ENCODE results near the gene UNC13D. TPM values are rescaled to one million over a fixed set of nuclear protein-coding genes. Genes with fewer than 3 reads are reported as not detected.

UNC13D gene
- total RNA-seq, 2 experiments from 2014 or later = 212 to 218 TPM

DNA sequence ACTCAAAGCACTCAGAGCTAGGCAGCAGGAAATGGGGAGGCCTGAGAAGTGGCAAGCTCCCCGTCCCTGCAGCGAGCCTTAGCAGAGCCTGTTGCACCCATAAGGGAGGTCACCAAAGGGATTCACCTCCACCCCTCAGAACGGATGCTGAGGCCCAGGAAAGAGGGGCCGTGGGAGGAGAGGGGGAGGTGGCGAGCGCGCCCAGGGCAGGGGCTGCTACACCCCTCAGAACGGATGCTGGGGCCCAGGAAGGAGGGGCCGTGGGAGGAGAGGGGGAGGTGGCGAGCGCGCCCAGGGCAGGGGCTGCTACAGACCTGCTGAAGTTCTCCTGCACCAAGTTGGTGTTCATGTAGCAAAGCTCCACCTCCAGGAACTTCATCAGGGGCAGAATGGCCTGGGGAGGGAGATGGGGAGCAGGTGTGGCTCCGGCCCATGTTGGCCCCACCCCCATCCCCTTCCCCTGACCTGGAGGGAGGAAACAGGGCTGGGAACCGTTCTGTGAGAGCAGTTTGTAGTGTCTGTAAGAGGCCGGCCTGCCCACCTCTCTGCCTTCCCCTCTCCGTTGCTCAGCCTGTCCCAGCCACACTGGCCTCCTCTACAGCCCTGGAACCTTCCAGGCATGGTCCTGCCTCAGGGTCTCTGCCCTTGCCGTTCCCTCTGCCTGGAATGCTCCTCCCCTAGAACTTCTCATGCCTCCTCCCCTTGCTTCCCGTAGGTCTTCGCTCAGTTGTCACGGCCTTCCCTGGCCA is 11.4 kb downstream of the UNC13D start:
- peak overlapping the region; percentile 71 for H3K4me3 Mint-ChIP-seq
- CTCF ChIA-PET = interaction anchor here (0.8 to 3.6 kb wide), 17 partner anchors 9 to 172 kb away, joined by 3 to 21 read pairs (median 5); partner anchors contain the start of genes GALK1, TRIM65 and UNC13D
- peaks cover 47% of the 10 kb centered on the region for H3K4me1 Mint-ChIP-seq
- H3K9me3 Mint-ChIP-seq (ENCODE audit: low read depth) = no peaks in the 10 kb centered on the region
- peak; percentile 73 for DNase-seq
- H3K27me3 Mint-ChIP-seq = no peaks in the 10 kb centered on the region
- peaks cover 41% of the 10 kb centered on the region for H3K36me3 Mint-ChIP-seq
- peak overlapping the region; percentile 95 for H3K27ac Mint-ChIP-seq
- ATAC-seq = peak; percentile 61

DNA sequence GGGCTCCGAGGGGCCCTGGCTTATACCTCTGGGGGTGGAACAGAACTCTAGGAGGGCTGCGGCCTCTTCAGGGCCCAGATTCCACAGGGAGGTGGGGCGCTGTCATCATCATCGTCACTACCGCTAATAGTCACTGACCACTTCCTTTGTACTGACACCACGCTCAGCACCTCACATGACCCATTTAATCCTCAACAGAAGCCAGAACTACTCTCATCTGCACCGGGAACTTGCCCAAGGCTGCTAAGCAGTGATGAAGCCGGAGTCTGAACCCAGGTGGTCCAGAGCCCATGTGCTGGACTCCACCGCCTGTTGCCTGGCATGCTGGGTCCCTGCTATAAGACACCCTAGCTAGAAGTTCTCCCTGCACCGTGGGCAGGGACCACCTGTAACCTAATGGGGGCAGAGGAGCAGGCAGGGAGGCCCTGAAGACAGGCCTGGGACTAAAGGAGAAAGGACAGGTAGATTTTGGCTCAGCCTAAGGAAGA is 12.0 kb downstream of the UNC13D start:
- Mint-ChIP-seq H3K27me3 (no peaks in the 10 kb centered on the region), H3K4me3 (peak overlapping the region; percentile 71), H3K36me3 (peaks cover 38% of the 10 kb centered on the region), H3K27ac (peak overlapping the region; percentile 95), H3K9me3 (ENCODE audit: low read depth) (no peaks in the 10 kb centered on the region), H3K4me1 (peaks cover 45% of the 10 kb centered on the region)
- DNase-seq = peak; percentile 89
- ATAC-seq = peak; percentile 74
- CTCF ChIA-PET = interaction anchor here (0.8 to 3.6 kb wide), 17 partner anchors 9 to 173 kb away, joined by 3 to 21 read pairs (median 5); partner anchors contain the start of genes GALK1, TRIM65, UNC13D and WBP2

DNA sequence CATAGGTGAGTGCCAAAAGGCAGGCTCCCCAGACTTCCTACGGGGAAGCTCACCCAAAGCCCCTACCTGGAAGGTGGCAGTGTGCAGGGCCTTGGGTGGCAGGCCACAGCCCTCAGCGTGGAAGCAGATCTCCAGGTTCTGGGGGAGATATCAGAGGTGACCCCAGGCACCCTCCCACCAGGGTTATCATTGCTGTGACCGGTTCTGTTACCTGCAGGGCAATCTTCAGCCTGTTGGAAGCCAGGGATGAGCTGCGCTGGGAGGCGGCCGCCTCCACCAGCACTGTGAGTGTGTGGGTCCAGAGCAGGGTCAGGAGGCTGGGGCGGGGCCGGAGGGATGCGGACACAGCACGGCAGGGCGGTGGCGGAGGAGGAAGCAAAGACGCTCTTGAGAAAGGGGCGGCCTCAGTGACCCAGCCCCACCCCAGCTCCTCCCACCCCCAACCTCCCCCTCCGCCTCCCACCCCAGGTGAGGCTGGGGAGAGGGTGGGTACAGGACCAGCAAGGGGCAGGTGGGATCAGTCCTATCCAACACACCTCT is 13.1 kb downstream of the UNC13D start:
- Mint-ChIP-seq H3K27ac (peak overlapping the region; percentile 95), H3K4me3 (no peak overlapping the region), H3K27me3 (no peaks in the 10 kb centered on the region), H3K36me3 (peaks cover 40% of the 10 kb centered on the region), H3K4me1 (peaks cover 48% of the 10 kb centered on the region), H3K9me3 (ENCODE audit: low read depth) (no peaks in the 10 kb centered on the region)
- DNase-seq (no peak), ATAC-seq (no peak)
- CTCF ChIA-PET = interaction anchor here (1.4 to 3.4 kb wide), 10 partner anchors 9 to 198 kb away, joined by 4 to 19 read pairs (median 7); partner anchors contain the start of genes SMIM5 and WBP2

DNA sequence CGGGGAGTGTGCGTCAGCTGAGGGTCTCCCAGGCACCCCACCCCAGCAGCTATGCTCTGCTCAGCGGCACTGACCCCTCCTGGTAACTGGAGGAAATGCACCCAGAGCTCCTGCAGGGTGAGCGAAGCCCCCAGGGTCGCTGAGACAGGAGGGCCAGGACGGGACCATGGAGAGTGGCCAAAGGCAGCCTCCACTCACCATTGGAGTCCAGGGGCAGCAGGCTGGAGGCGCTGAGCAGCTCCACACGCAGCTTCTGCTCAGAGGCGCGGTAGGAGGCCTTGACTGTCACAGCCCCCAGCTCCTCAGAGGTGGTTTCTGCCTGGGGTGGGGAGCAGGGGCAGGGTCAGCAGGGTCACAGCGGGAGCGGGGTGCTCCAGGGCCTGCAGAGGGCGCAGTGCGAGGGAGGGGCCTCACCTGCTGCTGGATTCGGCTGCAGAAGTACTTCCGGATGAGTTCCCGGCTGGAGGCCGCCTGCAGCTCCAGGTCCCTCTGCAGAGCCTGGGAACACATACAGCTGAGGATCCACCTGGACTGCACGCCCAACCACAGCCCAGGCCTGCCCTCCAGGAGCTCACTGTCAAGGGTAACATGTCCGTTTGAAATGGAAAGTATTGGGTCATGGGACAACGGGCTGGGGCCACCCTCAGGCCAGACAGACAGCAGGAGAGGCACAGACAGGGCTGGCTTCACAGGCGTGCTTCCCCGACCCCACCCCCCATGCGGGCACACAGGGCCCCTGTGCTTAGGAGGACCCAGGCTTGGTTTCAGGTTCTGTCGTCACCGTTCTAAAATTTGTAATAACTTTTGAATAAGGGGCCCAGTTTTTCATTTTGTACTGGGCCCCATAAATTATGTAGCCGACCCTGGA is 13.8 kb downstream of the UNC13D start:
- CTCF ChIA-PET = interaction anchor here (0.6 to 3.4 kb wide), 25 partner anchors 9 to 198 kb away, joined by 3 to 19 read pairs (median 5); partner anchors contain the start of genes GALK1, SMIM5, TRIM47 and UNC13D
- Mint-ChIP-seq H3K4me3 (no peak overlapping the region), H3K36me3 (peaks cover 37% of the 10 kb centered on the region), H3K9me3 (ENCODE audit: low read depth) (no peaks in the 10 kb centered on the region), H3K27me3 (no peaks in the 10 kb centered on the region), H3K4me1 (peaks cover 43% of the 10 kb centered on the region), H3K27ac (peak overlapping the region; percentile 77)
- no peak for DNase-seq
- no peak for ATAC-seq

DNA sequence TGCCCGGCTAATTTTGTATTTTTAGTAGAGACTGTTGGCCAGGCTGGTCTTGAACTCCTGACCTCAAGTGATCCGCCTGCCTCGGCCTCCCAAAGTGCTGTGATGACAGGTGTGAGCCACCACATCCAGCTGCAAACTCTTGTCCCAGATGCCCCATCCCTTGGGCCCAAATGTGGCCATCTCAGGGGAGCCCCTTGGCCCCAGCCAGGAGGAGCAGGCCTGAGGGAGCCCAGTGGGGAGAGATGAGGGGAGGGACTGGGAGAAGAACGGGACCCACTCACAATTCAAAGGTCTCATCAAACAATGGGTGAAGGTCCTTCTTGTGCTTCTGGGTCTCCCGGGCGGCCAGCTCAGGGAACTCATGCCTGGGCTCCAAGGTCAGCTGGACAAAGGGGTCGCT is 14.5 kb downstream of the UNC13D start:
- CTCF ChIA-PET = interaction anchor here (0.7 to 3.4 kb wide), 23 partner anchors 10 to 196 kb away, joined by 3 to 19 read pairs (median 5); partner anchors contain the start of genes GALK1, SMIM5, TRIM47 and UNC13D
- Mint-ChIP-seq H3K36me3 (peaks cover 34% of the 10 kb centered on the region), H3K27ac (peak overlapping the region; percentile 59), H3K9me3 (ENCODE audit: low read depth) (no peaks in the 10 kb centered on the region), H3K4me1 (peaks cover 39% of the 10 kb centered on the region), H3K27me3 (no peaks in the 10 kb centered on the region), H3K4me3 (no peak overlapping the region)
- ATAC-seq (no peak), DNase-seq (no peak)

DNA sequence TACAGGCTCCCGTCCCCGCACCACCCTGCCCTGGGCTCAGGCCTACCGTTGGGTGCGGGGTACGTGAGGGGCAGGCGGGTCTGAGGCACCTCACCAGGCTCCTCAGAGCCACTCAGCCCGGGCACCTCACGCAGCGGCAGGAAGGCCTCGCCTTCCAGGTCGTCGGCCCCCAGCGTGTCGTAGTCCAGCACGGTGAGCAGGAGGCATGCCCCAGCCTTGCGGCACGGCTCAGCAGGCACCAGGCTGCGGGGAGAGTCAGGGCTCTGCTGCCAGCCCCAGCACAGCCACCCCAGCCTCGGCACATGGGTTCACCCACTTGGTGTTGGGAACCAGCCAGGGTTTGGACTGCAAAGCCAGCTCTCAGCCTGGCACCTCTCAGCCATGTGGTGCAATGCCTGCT is 15.5 kb downstream of the UNC13D start:
- ATAC-seq (no peak), DNase-seq (no peak)
- Mint-ChIP-seq H3K36me3 (peaks cover 28% of the 10 kb centered on the region), H3K27me3 (no peaks in the 10 kb centered on the region), H3K4me3 (no peak overlapping the region), H3K27ac (peak overlapping the region; percentile 19), H3K9me3 (ENCODE audit: low read depth) (no peaks in the 10 kb centered on the region), H3K4me1 (peaks cover 29% of the 10 kb centered on the region)
- CTCF ChIA-PET = interaction anchor here (1.0 to 3.4 kb wide), 10 partner anchors 15 to 75 kb away, joined by 3 to 19 read pairs (median 8); partner anchors contain the start of genes GALK1, UNC13D, UNK and WBP2

DNA sequence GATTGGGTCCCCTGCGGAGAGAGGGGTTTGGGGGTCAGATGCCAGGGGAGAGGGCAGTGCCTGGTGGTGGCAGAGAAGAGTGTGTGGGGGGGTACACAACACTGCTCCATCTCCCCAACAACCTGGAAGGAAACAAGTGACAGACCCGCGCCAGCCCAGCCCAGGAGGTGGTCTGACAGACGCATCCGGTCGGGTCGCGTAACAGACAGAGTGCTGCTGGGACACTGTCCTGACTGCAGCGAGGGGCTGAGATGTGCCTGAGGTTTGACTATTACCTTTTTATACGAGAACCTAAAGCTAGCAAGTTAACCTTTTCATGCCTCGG is 16.2 kb downstream of the UNC13D start:
- no peaks in the 10 kb centered on the region for H3K27me3 Mint-ChIP-seq
- peaks cover 22% of the 10 kb centered on the region for H3K4me1 Mint-ChIP-seq
- H3K9me3 Mint-ChIP-seq (ENCODE audit: low read depth) = no peaks in the 10 kb centered on the region
- peak; percentile 70 for DNase-seq
- peak overlapping the region; percentile 8 for H3K4me3 Mint-ChIP-seq
- H3K36me3 Mint-ChIP-seq = peaks cover 22% of the 10 kb centered on the region
- ATAC-seq = peak; percentile 8
- peak overlapping the region; percentile 90 for H3K27ac Mint-ChIP-seq
- CTCF ChIA-PET = interaction anchor here (1.0 to 3.4 kb wide), 14 partner anchors 15 to 74 kb away, joined by 3 to 19 read pairs (median 7); partner anchors contain the start of genes GALK1, UNC13D, UNK and WBP2

DNA sequence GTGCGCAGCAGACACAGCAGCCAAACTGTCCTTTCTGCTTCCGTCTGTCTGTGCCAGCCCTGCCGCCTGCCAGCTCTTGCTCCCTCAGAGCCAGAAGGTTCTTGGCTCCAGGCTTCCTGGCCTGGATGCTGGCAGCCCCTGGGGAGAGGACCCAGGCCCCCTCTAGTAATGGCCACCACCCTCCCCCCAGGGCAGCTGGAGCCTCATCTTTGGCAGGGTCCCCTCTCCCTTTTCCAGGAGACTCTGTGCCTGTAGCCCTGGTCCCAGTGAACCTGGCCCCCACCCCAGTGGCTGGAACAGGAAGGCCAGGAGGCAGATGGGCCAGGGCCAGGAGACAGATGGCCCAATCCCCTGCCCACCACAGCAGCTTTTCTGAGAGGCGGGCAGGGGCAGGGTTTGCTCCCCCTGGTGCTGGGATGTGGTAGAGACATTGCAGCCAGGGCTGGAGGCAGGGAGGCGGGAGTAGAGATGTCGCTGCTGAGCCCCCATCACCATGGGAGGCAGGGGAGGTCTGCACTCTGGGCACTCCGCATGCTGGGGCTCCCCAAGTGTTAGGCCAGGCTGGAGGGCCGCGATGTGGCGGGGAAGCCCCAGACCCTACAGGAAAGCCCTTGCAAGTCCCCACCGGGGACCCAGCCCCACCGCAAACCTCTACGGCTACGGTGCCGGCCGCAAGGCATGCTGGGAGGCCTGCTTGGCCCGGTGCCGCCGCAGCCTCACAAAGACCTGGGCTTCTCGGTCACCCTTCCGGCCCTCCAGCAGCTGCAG is 16.7 kb downstream of the UNC13D start:
- no peaks in the 10 kb centered on the region for H3K27me3 Mint-ChIP-seq
- peak overlapping the region; percentile 90 for H3K27ac Mint-ChIP-seq
- peak overlapping the region; percentile 8 for H3K4me3 Mint-ChIP-seq
- ATAC-seq (peak; percentile 59), DNase-seq (peak; percentile 78)
- H3K36me3 Mint-ChIP-seq = peaks cover 22% of the 10 kb centered on the region
- H3K4me1 Mint-ChIP-seq = peaks cover 17% of the 10 kb centered on the region
- no peaks in the 10 kb centered on the region for H3K9me3 Mint-ChIP-seq (ENCODE audit: low read depth)
- CTCF ChIA-PET = interaction anchor here (0.9 to 3.4 kb wide), 24 partner anchors 11 to 187 kb away, joined by 3 to 18 read pairs (median 6); partner anchors contain the start of genes GALK1, TRIM65, UNC13D and UNK

DNA sequence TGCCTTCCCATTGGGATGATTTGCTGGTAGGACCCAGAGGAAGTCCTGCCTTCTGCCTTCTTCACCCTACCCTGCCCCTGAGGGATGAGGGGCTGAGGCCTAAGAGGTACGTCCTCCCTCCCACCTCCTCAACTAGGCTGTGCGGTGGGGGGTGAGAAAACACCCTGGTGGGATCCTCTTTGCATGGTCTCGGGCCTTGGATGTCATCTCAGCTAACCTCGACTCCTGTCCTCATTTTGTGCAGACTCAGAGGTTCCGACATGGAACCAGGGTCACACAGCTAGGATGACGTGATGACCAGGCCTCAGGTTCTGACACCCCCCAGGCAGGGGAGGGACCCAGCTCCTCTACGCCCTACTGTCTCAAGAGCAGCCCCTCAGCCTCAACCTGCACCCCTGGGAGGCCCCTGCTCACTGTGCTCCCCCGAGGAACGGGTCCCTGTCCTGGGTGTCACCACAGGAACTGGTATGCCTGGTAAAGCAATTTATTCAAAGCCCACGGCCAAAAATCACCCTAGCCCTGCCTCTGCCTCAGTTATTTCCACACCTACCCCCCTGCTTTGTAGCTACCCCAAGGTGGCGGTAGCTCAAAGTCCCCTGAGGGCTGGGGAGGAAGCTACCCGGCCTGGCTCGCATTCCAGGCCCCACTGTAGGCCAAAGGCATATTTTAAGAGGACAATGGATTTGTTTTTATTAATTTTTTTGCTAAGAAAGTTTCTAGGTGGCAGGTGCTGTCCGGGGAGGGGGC is 17.5 kb downstream of the UNC13D start:
- H3K36me3 Mint-ChIP-seq = peaks cover 18% of the 10 kb centered on the region
- peaks cover 19% of the 10 kb centered on the region for H3K4me1 Mint-ChIP-seq
- no peak overlapping the region for H3K4me3 Mint-ChIP-seq
- no peaks in the 10 kb centered on the region for H3K27me3 Mint-ChIP-seq
- CTCF ChIA-PET = interaction anchor here (0.9 to 3.3 kb wide), 22 partner anchors 10 to 188 kb away, joined by 3 to 18 read pairs (median 4); partner anchors contain the start of genes GALK1, TRIM65, UNC13D and UNK
- ATAC-seq = no peak
- DNase-seq = no peak
- no peaks in the 10 kb centered on the region for H3K9me3 Mint-ChIP-seq (ENCODE audit: low read depth)
- H3K27ac Mint-ChIP-seq = peak overlapping the region; percentile 65

DNA sequence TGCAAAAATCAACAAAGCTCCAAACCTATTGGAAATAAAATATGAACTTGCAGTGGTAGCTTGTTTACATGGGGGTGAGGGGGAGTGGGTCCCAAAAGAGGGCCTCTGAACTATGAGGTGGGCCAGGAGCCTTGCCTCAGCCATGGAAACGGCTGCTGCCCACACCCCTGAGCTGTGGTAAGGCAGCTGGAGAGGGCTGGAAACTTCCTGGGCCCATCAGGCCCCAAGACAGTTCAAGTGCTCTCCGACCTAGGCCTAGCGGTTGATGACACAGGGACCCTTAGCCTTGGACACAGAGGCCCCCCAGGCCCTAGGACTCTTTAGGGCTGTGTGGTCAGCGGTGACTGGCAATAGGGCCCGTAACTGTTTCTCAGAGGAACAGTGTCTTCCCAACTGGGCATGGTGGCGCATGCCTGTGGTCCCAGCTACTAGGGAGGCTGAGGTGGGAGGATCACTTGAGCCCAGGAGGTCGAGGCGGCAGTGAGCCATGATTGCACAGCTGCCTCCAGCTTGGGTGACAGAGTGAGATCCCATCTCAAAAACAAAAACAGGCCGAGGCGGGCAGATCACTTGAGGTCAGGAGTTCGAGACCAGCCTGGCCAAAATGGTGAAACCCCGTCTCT is 18.3 kb downstream of the UNC13D start:
- H3K4me3 Mint-ChIP-seq = no peak overlapping the region
- ATAC-seq = no peak
- CTCF ChIA-PET = interaction anchor here (0.8 to 3.3 kb wide), 12 partner anchors 9 to 189 kb away, joined by 3 to 18 read pairs (median 6); partner anchors contain the start of genes UNC13D and UNK
- no peaks in the 10 kb centered on the region for H3K9me3 Mint-ChIP-seq (ENCODE audit: low read depth)
- peaks cover 16% of the 10 kb centered on the region for H3K36me3 Mint-ChIP-seq
- H3K27me3 Mint-ChIP-seq = no peaks in the 10 kb centered on the region
- peaks cover 21% of the 10 kb centered on the region for H3K4me1 Mint-ChIP-seq
- no peak for DNase-seq
- H3K27ac Mint-ChIP-seq = no peak overlapping the region

DNA sequence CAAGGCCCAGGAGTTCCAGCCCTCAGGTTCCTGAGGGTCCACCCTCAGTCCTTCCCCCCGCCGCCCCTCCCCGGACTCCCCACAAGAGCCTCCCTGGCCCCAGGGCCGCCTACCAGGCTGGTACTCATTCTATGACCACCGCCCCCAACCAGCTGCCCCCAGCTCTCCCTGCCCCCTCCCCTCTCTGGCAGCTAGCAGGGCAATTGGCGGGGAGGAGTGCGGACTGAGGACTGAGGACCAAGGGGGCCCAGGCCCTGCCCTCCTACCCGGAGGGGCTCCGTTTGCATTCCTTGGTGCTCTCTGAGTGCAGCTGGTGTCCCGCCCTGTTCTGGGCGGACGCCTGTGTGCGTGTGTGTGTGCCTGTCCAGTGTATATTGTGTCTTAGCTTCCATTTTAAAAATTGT is 19.1 kb downstream of the UNC13D start:
- H3K4me3 Mint-ChIP-seq = no peak overlapping the region
- H3K27ac Mint-ChIP-seq = no peak overlapping the region
- no peaks in the 10 kb centered on the region for H3K27me3 Mint-ChIP-seq
- peaks cover 12% of the 10 kb centered on the region for H3K36me3 Mint-ChIP-seq
- ATAC-seq (no peak), DNase-seq (no peak)
- peaks cover 20% of the 10 kb centered on the region for H3K4me1 Mint-ChIP-seq
- H3K9me3 Mint-ChIP-seq (ENCODE audit: low read depth) = no peaks in the 10 kb centered on the region
- CTCF ChIA-PET = interaction anchor here (0.8 to 2.7 kb wide), 8 partner anchors 8 to 77 kb away, joined by 3 to 14 read pairs (median 4); a partner anchor contains a TSS

Measured in activated CD8-positive, alpha-beta memory T cell treated with anti-CD3 and anti-CD28 coated beads, Interleukin-2, amount 10 ng/mL, durations not matched to agents 7 days and 5 days (primary cell).